Activated T-helper 1 cell treated with anti-CD3 and anti-CD28 coated beads, Interleukin-2, amount 50 U/mL, for 16 hours (primary cell): ENCODE measurements around the gene ASXL3.

Experiments
- DNase-seq, 2 donors: peaks; one replicate each; pipeline ENCODE4 v3.0.0-alpha.2; 2020; ENCODE audit warnings: low read depth in 1 of 2, low spot score in 1 of 2

ASXL3 gene

DNA sequence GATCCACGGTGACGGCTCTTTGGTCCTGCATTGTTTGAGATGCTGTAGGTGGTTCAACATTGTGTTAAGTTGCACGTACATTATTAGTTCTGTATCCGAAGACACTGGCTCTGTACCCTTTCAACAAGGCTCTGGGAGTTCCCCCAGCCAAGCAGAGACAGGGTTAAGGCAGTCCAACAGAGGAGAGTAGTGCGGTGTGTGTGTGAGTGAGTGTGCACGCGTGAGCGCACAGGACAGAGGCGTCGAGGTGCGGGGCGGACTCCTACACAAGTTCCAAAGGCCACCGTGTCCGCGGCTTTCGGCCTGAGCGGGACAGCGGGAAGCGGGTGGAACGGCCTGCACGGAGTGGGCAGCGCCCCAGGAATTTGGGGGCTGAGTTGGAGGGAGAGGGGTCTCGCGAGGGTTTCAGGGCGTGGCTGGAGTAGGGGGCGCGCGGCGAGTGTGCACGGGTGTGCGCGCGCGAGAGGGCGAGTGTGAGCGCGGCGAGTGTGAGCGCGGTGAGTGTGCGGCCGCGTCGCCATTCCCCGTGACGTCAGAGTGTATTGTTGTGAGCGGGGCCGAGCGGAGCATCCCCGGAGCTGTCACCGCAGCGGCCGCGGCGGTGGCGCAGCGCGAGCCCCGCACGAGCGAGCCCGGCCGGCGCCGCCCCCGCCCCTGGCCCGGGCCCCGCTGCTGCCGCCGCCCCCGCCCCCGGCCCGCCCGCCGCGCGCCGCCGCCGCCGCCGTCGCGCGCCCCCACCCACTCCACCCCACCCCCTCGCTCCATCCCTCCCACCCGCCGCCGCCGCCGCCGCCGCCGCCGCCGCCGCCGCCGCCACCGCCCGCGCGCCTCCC, at the start of gene ASXL3:
Gene ASXL3, plus strand, starts transcription at position 535 of the 833 bp plus-strand sequence. CDS start 413 bp downstream, outside the sequence.
- no peak for DNase-seq

- no peak for DNase-seq
Observed at GRCh38 chr18:33532978-33533377, 45.0 kb upstream of the ASXL3 start.

DNA sequence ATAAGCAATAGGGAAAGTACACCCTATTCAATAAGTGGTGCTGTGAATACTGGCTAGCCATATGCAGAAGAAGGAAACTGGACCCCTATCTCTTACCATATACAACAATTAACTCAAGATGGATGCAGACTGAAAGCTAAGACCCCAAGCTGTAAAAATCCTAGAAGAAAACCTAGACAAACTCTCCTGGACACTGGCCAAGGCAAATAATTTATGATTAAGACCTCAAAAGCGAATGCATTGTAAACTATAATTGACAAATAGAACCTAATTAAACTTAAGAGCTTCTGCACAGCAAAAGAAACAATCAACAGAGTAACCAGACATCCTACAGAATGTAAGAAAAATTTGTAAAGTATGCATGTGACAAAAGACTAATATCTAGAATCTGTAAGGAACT, 41.1 kb upstream of the ASXL3 start:
- no peak for DNase-seq

- no peak for DNase-seq
Observed at GRCh38 chr18:33538418-33539042, 39.5 kb upstream of the ASXL3 start.

GRCh38 chr18:33540392-33540791, 37.6 kb upstream of the ASXL3 start:
- DNase-seq, result no peak

- no peak for DNase-seq
Observed at GRCh38 chr18:33541316-33541715, 36.7 kb upstream of the ASXL3 start.

DNA sequence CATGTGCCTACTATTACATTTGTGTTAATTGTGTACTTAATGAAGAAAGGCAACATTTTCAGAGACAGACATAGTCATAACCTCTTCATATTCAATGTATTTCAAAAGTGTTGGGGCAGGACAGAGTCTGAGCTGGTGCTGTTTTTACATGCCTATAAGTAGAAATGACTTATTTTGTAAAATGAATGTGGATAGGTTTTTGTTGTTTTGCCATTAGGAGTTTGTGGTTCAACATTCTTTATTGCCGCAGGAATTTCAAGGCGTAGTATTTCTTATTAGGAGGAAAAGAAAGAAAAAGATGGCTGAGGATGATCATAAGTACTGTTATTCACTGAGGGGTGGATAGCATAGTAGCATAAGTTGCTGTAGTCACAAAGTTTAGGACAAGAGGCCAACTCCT, 21.2 kb upstream of the ASXL3 start:
- no peak for DNase-seq

- no peak for DNase-seq
Observed at GRCh38 chr18:33557706-33558105, 20.3 kb upstream of the ASXL3 start.

DNA sequence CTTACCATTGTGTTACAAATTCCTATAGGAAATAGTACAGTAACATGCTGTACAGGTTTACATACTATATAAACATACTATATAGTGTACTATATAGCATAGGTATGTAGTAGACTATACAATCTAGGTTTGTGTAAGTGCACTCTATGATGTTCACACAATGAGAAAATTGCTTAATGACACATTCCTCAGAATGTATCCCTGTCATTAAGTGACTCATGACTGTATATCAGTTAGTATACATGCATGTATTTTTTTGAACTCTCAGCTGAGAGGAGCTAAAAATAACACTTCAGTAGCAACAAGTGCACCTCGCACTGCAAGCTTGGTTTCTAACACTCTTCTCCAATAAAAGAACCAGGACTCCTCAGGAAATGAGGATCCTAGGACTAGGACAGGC, 19.5 kb upstream of the ASXL3 start:
- DNase-seq, result no peak

GRCh38 chr18:33560686-33561370, 17.2 kb upstream of the ASXL3 start:
- DNase-seq, result no peak

- DNase-seq, result no peak
Observed at GRCh38 chr18:33562741-33563140, 15.3 kb upstream of the ASXL3 start.

DNA sequence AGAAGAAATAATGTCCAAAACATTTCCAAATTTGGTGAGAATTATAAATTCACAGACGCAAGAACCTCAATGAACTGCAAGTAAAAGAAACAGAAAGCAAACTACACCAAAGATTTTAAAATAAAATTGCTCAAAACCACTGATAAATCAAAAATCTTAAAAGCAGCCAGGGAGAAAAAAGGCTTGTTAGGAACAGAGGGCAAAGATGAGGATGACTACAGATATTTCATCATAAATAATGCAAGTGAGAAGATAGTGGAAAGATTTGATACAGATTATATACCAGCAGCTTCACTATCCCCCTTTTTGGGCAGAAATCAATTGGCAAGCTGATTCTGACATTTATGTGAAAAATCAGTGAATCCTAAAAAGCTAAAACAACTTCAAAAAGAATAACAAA, 10.3 kb upstream of the ASXL3 start:
- DNase-seq, result no peak

- DNase-seq, result no peak
Observed at GRCh38 chr18:33571998-33572787, 5.8 kb upstream of the ASXL3 start.

- no peak for DNase-seq
Observed at GRCh38 chr18:33573193-33573592, 4.8 kb upstream of the ASXL3 start.

- DNase-seq, result no peak
Observed at GRCh38 chr18:33575451-33575850, 2.6 kb upstream of the ASXL3 start.

DNA sequence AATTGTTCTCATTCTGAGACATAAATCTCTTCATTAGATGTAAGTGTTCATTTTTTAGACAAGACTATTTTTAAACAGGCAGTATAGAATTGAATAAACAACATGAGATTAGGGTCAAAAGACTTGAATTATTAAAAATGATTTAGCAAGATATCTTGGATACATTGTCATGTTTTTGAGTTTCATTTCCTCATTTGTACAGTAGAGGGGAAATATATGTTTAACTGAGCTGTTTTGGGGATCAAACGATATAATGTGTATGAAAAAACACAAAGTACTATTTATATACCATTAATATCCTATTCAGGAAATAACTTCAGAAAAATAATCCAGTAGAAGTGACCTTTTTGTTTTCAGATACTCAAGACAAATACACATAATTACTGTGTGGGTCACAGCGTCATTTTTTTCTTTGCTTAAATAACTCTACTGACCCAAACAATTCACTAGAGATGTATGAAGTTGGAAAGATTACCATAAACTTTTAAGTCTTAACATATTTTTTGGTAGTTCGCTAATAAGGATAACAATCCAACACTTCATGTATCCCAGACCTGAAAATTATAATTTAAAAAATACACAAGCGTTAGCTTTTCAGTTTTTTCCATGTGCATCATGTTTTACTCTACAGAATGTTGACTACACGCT, 896 bp upstream of the ASXL3 start:
- no peak for DNase-seq

DNA sequence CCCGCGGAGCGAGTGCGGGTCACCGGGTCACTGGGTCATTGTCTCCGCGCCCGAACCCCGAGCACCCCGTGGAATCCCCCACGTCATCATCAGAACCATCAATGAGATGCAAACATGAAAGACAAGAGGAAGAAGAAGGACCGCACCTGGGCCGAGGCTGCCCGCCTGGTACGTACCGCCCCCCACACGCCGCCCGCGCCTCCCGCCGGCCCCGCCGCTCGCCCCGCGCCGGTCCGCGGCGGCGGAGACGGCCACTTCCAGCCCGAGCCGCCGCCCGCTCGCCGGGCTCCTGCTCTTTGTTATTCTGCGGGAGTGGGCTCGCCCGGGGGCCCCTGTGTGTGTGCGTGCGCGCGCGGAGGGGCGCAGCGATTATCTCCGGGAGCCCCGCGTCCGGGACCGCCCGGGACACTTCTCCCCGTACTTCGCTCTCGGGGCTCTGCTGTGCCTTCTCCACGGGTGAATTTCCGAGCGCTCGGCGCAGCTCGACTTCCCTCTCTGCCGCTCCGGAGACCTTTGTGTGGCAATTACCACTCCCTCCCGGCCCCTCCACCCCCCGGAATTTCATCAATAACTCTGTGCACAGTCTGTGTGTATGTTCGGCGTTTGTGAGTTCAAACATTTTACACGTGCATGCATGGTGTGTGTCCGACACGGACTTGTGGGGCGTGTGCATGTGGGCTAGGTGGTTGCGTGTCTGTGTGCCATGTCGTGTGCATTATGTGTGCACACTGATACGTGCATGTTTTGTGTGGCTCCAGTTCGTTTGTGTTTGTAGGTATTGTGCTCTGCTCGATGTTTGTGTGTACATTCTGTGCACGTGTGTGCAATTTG, 714 bp downstream of the ASXL3 start:
- no peak for DNase-seq

GRCh38 chr18:33579349-33580215, 1.6 kb downstream of the ASXL3 start:
- no peak for DNase-seq

- DNase-seq, result no peak
Observed at GRCh38 chr18:33580546-33580945, 2.5 kb downstream of the ASXL3 start.
